Endothelial cell (in vitro differentiated cells): ENCODE results near the gene TREX2. TPM values are rescaled to one million over a fixed set of nuclear protein-coding genes. Genes with fewer than 3 reads are reported as not detected.
"Not testable (repeated sequence)": the region's sequence is repeated elsewhere in the genome, so short reads cannot be mapped to it uniquely, and the experiment has no call there.

Experiments used
- DNase-seq: peaks from one replicate; pipeline ENCODE4 v3.0.0; 2021; ENCODE audit warnings: low spot score
- H3K27ac Mint-ChIP-seq: one replicate; pipeline ENCODE4 v1.8.0; 2021; ENCODE audit warnings: mixed read lengths, inconsistent platforms; ENCODE audit not compliant: unreplicated experiment
- H3K27me3 Mint-ChIP-seq: one replicate; pipeline ENCODE4 v1.8.0; 2021; ENCODE audit warnings: mild to moderate bottlenecking, moderate library complexity, mixed read lengths, inconsistent platforms; ENCODE audit not compliant: unreplicated experiment
- H3K36me3 Mint-ChIP-seq: one replicate; pipeline ENCODE4 v1.8.0; 2021; ENCODE audit warnings: mild to moderate bottlenecking, low read depth, mixed read lengths, inconsistent platforms; ENCODE audit not compliant: unreplicated experiment
- H3K4me1 Mint-ChIP-seq: one replicate; pipeline ENCODE4 v1.8.0; 2021; ENCODE audit warnings: mild to moderate bottlenecking, mixed read lengths, inconsistent platforms; ENCODE audit not compliant: unreplicated experiment
- H3K4me3 Mint-ChIP-seq: one replicate; pipeline ENCODE4 v1.8.0; 2021; ENCODE audit warnings: mild to moderate bottlenecking, mixed read lengths, inconsistent platforms; ENCODE audit not compliant: unreplicated experiment
- H3K9me3 Mint-ChIP-seq: one replicate; pipeline ENCODE4 v1.8.0; 2021; ENCODE audit warnings: mixed read lengths, inconsistent platforms; ENCODE audit not compliant: unreplicated experiment
- CTCF ChIP-seq: fragments of 200-600 bp; sonication (generic); IDR thresholded peaks from one replicate; pipeline ENCODE4 v1.5.0; 2021; ENCODE audit warnings: antibody characterized with exemption; ENCODE audit not compliant: unreplicated experiment
- total RNA-seq: library from RNA; stranded (reverse); fragmentation: NEBNext Ultra II Directional; extraction: Animal tissue kit (Norgen Biotek cat#: 25700); gene quantifications from one replicate; pipeline ENCODE4 v1.2.1, GENCODE V29; 2021; ENCODE audit not compliant: unreplicated experiment

TREX2 gene
- total RNA-seq, 1 donor from 2014 or later, result 1.5 TPM

- Mint-ChIP-seq H3K27me3 (peaks cover 6% of the 10 kb centered on the region), H3K36me3 (no peaks in the 10 kb centered on the region), H3K4me1 (no peaks in the 10 kb centered on the region), H3K27ac (no peak overlapping the region), H3K4me3 (no peak overlapping the region), H3K9me3 (no peaks in the 10 kb centered on the region)
- TF ChIP-seq CTCF, result no peak
- DNase-seq, result no peak
Observed at GRCh38 chrX:153406011-153406410, 39.8 kb downstream of the TREX2 start.

GRCh38 chrX:153405426-153405825 lies 40.4 kb downstream of the TREX2 start:
- no peak for DNase-seq
- Mint-ChIP-seq H3K27ac (no peak overlapping the region), H3K36me3 (no peaks in the 10 kb centered on the region), H3K4me1 (no peaks in the 10 kb centered on the region), H3K27me3 (peaks cover 6% of the 10 kb centered on the region), H3K4me3 (no peak overlapping the region), H3K9me3 (no peaks in the 10 kb centered on the region)
- no peak for TF ChIP-seq CTCF

GRCh38 chrX:153404333-153404732 lies 41.5 kb downstream of the TREX2 start:
- not testable (repeated sequence) for H3K27ac Mint-ChIP-seq, H3K9me3 Mint-ChIP-seq, H3K4me3 Mint-ChIP-seq, H3K27me3 Mint-ChIP-seq, H3K36me3 Mint-ChIP-seq, DNase-seq, H3K4me1 Mint-ChIP-seq

- Mint-ChIP-seq H3K4me3 (no peak within 1 kb of the TSS), H3K27me3 (peaks cover 4% of the 10 kb centered on the region), H3K9me3 (no peaks in the 10 kb centered on the region), H3K27ac (no peak within 1 kb of the TSS), H3K4me1 (no peaks in the 10 kb centered on the region), H3K36me3 (no peaks in the 10 kb centered on the region)
- no peak for TF ChIP-seq CTCF
- DNase-seq, result no peak
Observed at GRCh38 chrX:153401133-153401764, 44.6 kb downstream of the TREX2 start, which contains the start of gene PNMA6E. TSS of gene PNMA6E (minus strand) at chrX:153401350. CDS start at chrX:153398849, 2,501 bp downstream.

GRCh38 chrX:153400146-153401132 lies 45.4 kb downstream of the TREX2 start:
- Mint-ChIP-seq H3K9me3 (no peaks in the 10 kb centered on the region), H3K4me1 (no peaks in the 10 kb centered on the region), H3K36me3 (no peaks in the 10 kb centered on the region), H3K27me3 (peaks cover 4% of the 10 kb centered on the region), H3K27ac (no peak overlapping the region), H3K4me3 (no peak overlapping the region)
- TF ChIP-seq CTCF, result peak; percentile 75
- peak; percentile 66 for DNase-seq
